GM12878 (cell line): ENCODE results near the gene PERCC1. TPM values are rescaled to one million over a fixed set of nuclear protein-coding genes. Genes with fewer than 3 reads are reported as not detected.

Experiments used
- ATAC-seq: fragments of 200-7000 bp; cut with Tn5 transposase; 3 replicates; pipeline ENCODE4 v1.9.1; 2020; ENCODE audit warnings: mild to moderate bottlenecking, moderate library complexity
- BruUV-seq: library from RNA; stranded (reverse); fragments of 400-500 nt; replicated peaks from 2 replicates; lab custom pipeline; 2021; lab: Mats Ljungman, UMichigan
- CTCF ChIA-PET: fragments of 300-600 bp; sonication (Branson Sonifier 250); formaldehyde crosslinking; extraction: SDS; loops from one replicate; lab custom pipeline; 2021; ENCODE audit warnings: inconsistent platforms; lab: Yijun Ruan, JAX
- POLR2A ChIA-PET: fragments of 350-600 bp; formaldehyde crosslinking; extraction: SDS; loops from one replicate; lab custom pipeline; 2021; ENCODE audit warnings: inconsistent platforms; lab: Charles Lee
- RAD21 ChIA-PET: fragments of 300-600 bp; sonication (Branson Sonifier 250); formaldehyde crosslinking; loops from one replicate; lab custom pipeline; 2023; ENCODE audit warnings: antibody characterized with exemption; ENCODE audit not compliant: unreplicated experiment; lab: Charles Lee
- SMC1A ChIA-PET: fragments of 300-600 bp; sonication (Branson Sonifier 250); formaldehyde crosslinking; loops from one replicate; lab custom pipeline; 2023; ENCODE audit not compliant: unreplicated experiment, uncharacterized antibody; lab: Charles Lee
- DNase-seq: peaks from one replicate; pipeline ENCODE4 v3.0.0-alpha.2; 2011; ENCODE audit warnings: low read depth, low spot score
- FAIRE-seq: peaks from 3 replicates; lab custom pipeline; 2011; peaks lifted over from hg19 to GRCh38; lab: Jason Lieb, UNC
- H2AFZ ChIP-seq: 2 replicates; pipeline ENCODE4 v1.6.0; 2011; ENCODE audit warnings: low read depth, low read length, control low read depth; ENCODE audit not compliant: control insufficient read depth
- H3K27ac ChIP-seq: 2 replicates; pipeline ENCODE4 v1.5.1; 2011; ENCODE audit warnings: control low read depth; ENCODE audit not compliant: control insufficient read depth, insufficient read depth
- H3K27me3 ChIP-seq, 2 experiments: replicated peaks in 1 of 2; 2 replicates each; pipeline versions ENCODE4 v1.6.0 to v1.6.1; 2011; ENCODE audit warnings: low read length in 1 of 2; ENCODE audit not compliant: control insufficient read depth in 2 of 2, insufficient read depth in 2 of 2
- H3K36me3 ChIP-seq, 2 experiments: 2 replicates each; pipeline ENCODE4 v1.5.1; 2011; ENCODE audit warnings: low read length in 1 of 2; ENCODE audit not compliant: control insufficient read depth in 2 of 2, insufficient read depth in 2 of 2
- H3K4me1 ChIP-seq: 2 replicates; pipeline ENCODE4 v1.6.1; 2011; ENCODE audit warnings: mild to moderate bottlenecking, low read length, moderate library complexity, mixed read lengths; ENCODE audit not compliant: control insufficient read depth, insufficient read depth
- H3K4me2 ChIP-seq: 2 replicates; pipeline ENCODE4 v1.6.0; 2011; ENCODE audit warnings: control low read depth; ENCODE audit not compliant: control insufficient read depth, insufficient read depth
- H3K4me3 ChIP-seq: fragments of 200-600 bp; sonication (generic); 2 replicates; pipeline ENCODE4 v1.5.1; 2016
- H3K79me2 ChIP-seq: 2 replicates; pipeline ENCODE4 v1.6.0; 2011; ENCODE audit warnings: low read length; ENCODE audit not compliant: control insufficient read depth, insufficient read depth
- H3K9ac ChIP-seq: 2 replicates; pipeline ENCODE4 v1.8.0; 2011; ENCODE audit warnings: low read length, control low read depth, mixed read lengths; ENCODE audit not compliant: control insufficient read depth, insufficient read depth
- H3K9me3 ChIP-seq: replicated peaks from 3 replicates; pipeline ENCODE4 v1.5.1; 2011; ENCODE audit warnings: mild to moderate bottlenecking, low read length; ENCODE audit not compliant: control insufficient read depth, insufficient read depth
- H4K20me1 ChIP-seq: 2 replicates; pipeline ENCODE4 v1.6.0; 2011; ENCODE audit not compliant: control insufficient read depth, insufficient read depth
- ASH2L ChIP-seq: fragments of 300-600, 200-600 bp; sonication (generic); IDR thresholded peaks from 2 replicates; pipeline ENCODE4 v1.6.1; 2017; ENCODE audit warnings: low read depth, mild to moderate bottlenecking, borderline replicate concordance
- BRCA1 ChIP-seq: IDR thresholded peaks from 2 replicates; pipeline ENCODE4 v1.6.1; 2011; ENCODE audit warnings: low read depth, low read length, improper control_type of control experiment
- CBFB ChIP-seq: IDR thresholded peaks from 2 replicates; pipeline ENCODE4 v1.6.1; 2016; ENCODE audit warnings: antibody characterized with exemption, low read depth
- CREB1 ChIP-seq: IDR thresholded peaks from 2 replicates; pipeline ENCODE4 v1.6.1; 2012; ENCODE audit warnings: low read depth, mild to moderate bottlenecking, inconsistent platforms
- E2F8 ChIP-seq: fragments of 450-650 bp; IDR thresholded peaks from 2 replicates; pipeline ENCODE4 v1.6.1; 2018; ENCODE audit warnings: mild to moderate bottlenecking, low read depth, moderate library complexity; ENCODE audit not compliant: partially characterized antibody
- NR2C1 ChIP-seq: fragments of 450-650 bp; IDR thresholded peaks from 2 replicates; pipeline ENCODE4 v1.6.1; 2017; ENCODE audit warnings: antibody characterized with exemption, mild to moderate bottlenecking, moderate library complexity
- POLR2AphosphoS5 ChIP-seq: IDR thresholded peaks from 2 replicates; pipeline ENCODE4 v1.6.1; 2011; ENCODE audit warnings: mild to moderate bottlenecking, low read length, inconsistent platforms
- RAD51 ChIP-seq: fragments of 450-650 bp; IDR thresholded peaks from 2 replicates; pipeline ENCODE4 v1.6.1; 2016; ENCODE audit warnings: moderate library complexity, mild to moderate bottlenecking, inconsistent platforms
- SMAD1 ChIP-seq: fragments of 450-650 bp; IDR thresholded peaks from 2 replicates; pipeline ENCODE4 v1.6.1; 2018; ENCODE audit warnings: mild to moderate bottlenecking, low read depth; ENCODE audit not compliant: partially characterized antibody
- SRF ChIP-seq, 2 experiments: IDR thresholded peaks; 2 replicates each; pipeline ENCODE4 v1.6.1; 2011; ENCODE audit warnings: low read depth in 2 of 2, low read length in 2 of 2, mild to moderate bottlenecking in 1 of 2, moderate library complexity in 1 of 2
- WGBS: methylation state at CpG from one replicate; pipeline ENCODE4 v1.1.6; 2016; ENCODE audit warnings: low lambda C conversion rate; ENCODE audit not compliant: insufficient replicate concordance, insufficient coverage; ENCODE audit errors: missing lambda C conversion rate; 5-methylcytosine and 5-hydroxymethylcytosine counted together
- in situ Hi-C: fragments of 300-500 bp; cut with MboI; formaldehyde crosslinking; loops from 9 replicates; pipeline ENCODE4 v1.14.3; 2018; ENCODE audit warnings: mixed read lengths
- intact Hi-C: fragments of 100-400 bp; cut with micrococcal nuclease; formaldehyde crosslinking; loops from one replicate; pipeline ENCODE4 v1.14.2; 2022; ENCODE audit not compliant: unreplicated experiment
- polyA plus RNA-seq, 11 experiments: library from polyadenylated mRNA; depleted of rRNA in 4 of 11; unstranded in 6 of 11; stranded (reverse) in 5 of 11; fragments of >200 nt; fragmentation: Nextera tagmentation in 4 of 11; fragmentation: Illumina TruSeq in 1 of 11; extraction: Ambion mirVana in 4 of 11; extraction: Trizol in 1 of 11; gene quantifications; 1 replicate in 1 of 11; 2 replicates in 10 of 11; pipeline versions ENCODE4 v1.2.1 to v1.2.3, GENCODE V29; 2011 to 2016; ENCODE audit warnings: inconsistent platforms in 2 of 11, missing spikeins in 2 of 11, low read depth in 1 of 11
- total RNA-seq, 4 experiments: library from RNA; depleted of rRNA in 3 of 4; stranded (reverse); fragments of >200 nt in 3 of 4; fragmentation: Illumina TruSeq in 1 of 4; extraction: Trizol in 1 of 4; gene quantifications; 2 replicates each; pipeline versions ENCODE4 v1.2.1 to v1.2.3, GENCODE V29; 2013 to 2021
- TF ChIP-seq, protein P1 (sequence below): fragments of 450-650 bp; formaldehyde crosslinking; IDR thresholded peaks from 2 replicates; pipeline ENCODE4 v1.4.0; 2020; ENCODE audit warnings: mild to moderate bottlenecking, moderate library complexity
- TF ChIP-seq, protein P2 (sequence below): fragments of 450-650 bp; IDR thresholded peaks from 2 replicates; pipeline ENCODE4 v1.6.1; 2014; ENCODE audit warnings: mild to moderate bottlenecking

The PERCC1 gene
- total and polyA plus RNA-seq, 10 of the 15 experiments (the other 5 are each of a cell fraction or from before 2014, with no cell fraction given): not detected

DNA sequence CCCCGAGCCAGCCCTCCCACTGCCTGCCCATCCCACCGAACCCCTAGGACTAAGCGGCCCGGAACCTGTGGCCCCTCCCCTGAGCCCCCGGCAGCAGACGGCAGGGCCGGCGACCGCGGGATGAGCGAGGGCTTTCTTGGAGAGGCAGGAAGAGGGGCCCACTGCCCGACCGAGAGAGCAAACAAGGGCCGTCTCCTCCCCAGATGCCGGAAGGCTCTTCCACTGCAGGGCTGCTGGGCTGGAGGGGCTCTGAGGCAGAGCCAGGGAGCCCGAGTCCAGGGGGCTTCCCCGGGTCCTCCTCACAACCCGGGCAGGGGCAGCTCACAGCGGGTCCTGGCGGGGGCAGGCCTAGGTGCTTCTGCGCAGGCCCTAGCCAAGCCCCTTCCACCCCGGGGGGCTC is 2.9 kb downstream of the PERCC1 start:
- FAIRE-seq (no peak), ATAC-seq (no peak), DNase-seq (no peak)
- H3K4me2 ChIP-seq: no peak overlapping the region
- no peak overlapping the region for H3K4me3 ChIP-seq
- H4K20me1 ChIP-seq: no peaks in the 10 kb centered on the region; the same call in 1 of the 2 replicates
- no peaks in the 10 kb centered on the region for H3K79me2 ChIP-seq
- ChIA-PET RAD21 (interaction anchor here (0.6 kb wide), 1 partner anchor 178 kb away, joined by 3 read pairs; no protein-coding TSS in a partner anchor), SMC1A (no interaction called here), CTCF (no interaction called here), POLR2A (no interaction called here)
- in situ Hi-C loops: no loop called here
- no peak overlapping the region for H3K9ac ChIP-seq
- H2AFZ ChIP-seq: no peak overlapping the region
- no peaks in the 10 kb centered on the region for H3K9me3 ChIP-seq
- WGBS: 30% methylated on average over 22 of the region's 22 CpGs
- H3K4me1 ChIP-seq: no peaks in the 10 kb centered on the region
- BruUV-seq: no TSS peak
- H3K27me3 ChIP-seq: peaks cover 0 to 10% of the 10 kb centered on the region in 2 experiments
- TF ChIP-seq CREB1 (no peak), SMAD1 (no peak), CBFB (no peak), NR2C1 (no peak), ASH2L (no peak), POLR2AphosphoS5 (no peak), SRF (IDR thresholded peaks at IDR 0.05; ENCODE audit: low read depth in 2 of 2, low read length in 2 of 2) (no peak), RAD51 (no peak), E2F8 (no peak), BRCA1 (no peak)
- TF ChIP-seq, protein P1, sequence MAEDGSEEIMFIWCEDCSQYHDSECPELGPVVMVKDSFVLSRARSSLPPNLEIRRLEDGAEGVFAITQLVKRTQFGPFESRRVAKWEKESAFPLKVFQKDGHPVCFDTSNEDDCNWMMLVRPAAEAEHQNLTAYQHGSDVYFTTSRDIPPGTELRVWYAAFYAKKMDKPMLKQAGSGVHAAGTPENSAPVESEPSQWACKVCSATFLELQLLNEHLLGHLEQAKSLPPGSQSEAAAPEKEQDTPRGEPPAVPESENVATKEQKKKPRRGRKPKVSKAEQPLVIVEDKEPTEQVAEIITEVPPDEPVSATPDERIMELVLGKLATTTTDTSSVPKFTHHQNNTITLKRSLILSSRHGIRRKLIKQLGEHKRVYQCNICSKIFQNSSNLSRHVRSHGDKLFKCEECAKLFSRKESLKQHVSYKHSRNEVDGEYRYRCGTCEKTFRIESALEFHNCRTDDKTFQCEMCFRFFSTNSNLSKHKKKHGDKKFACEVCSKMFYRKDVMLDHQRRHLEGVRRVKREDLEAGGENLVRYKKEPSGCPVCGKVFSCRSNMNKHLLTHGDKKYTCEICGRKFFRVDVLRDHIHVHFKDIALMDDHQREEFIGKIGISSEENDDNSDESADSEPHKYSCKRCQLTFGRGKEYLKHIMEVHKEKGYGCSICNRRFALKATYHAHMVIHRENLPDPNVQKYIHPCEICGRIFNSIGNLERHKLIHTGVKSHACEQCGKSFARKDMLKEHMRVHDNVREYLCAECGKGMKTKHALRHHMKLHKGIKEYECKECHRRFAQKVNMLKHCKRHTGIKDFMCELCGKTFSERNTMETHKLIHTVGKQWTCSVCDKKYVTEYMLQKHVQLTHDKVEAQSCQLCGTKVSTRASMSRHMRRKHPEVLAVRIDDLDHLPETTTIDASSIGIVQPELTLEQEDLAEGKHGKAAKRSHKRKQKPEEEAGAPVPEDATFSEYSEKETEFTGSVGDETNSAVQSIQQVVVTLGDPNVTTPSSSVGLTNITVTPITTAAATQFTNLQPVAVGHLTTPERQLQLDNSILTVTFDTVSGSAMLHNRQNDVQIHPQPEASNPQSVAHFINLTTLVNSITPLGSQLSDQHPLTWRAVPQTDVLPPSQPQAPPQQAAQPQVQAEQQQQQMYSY (CRISPR knock-in tag): no peak
- TF ChIP-seq, protein P2, sequence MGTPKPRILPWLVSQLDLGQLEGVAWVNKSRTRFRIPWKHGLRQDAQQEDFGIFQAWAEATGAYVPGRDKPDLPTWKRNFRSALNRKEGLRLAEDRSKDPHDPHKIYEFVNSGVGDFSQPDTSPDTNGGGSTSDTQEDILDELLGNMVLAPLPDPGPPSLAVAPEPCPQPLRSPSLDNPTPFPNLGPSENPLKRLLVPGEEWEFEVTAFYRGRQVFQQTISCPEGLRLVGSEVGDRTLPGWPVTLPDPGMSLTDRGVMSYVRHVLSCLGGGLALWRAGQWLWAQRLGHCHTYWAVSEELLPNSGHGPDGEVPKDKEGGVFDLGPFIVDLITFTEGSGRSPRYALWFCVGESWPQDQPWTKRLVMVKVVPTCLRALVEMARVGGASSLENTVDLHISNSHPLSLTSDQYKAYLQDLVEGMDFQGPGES: no peak
- intact Hi-C loops: no loop called here
- H3K27ac ChIP-seq: no peak overlapping the region
- no peaks in the 10 kb centered on the region for H3K36me3 ChIP-seq
